HCT116 (cell line): ENCODE measurements around the gene NECTIN4.

Experiments used
- CEBPB ChIP-seq: IDR thresholded peaks from 2 replicates; pipeline ENCODE4 v1.6.1; 2012; ENCODE audit warnings: low read depth
- CTCF ChIP-seq, 3 experiments: fragments of 200-600 bp in 1 of 3; sonication (generic) in 1 of 3; IDR thresholded peaks in 2 of 3; conservative IDR thresholded peaks in 1 of 3; 2 replicates each; pipeline ENCODE4 v1.5.1; 2012 to 2017; ENCODE audit warnings: low read depth in 2 of 3, low read length in 2 of 3, antibody characterized with exemption in 1 of 3, borderline replicate concordance in 1 of 3, control low read depth in 1 of 3, mild to moderate bottlenecking in 1 of 3, mixed read lengths in 1 of 3, mixed run types in 1 of 3, moderate library complexity in 1 of 3; ENCODE audit not compliant: insufficient read depth in 1 of 3
- EZH2 ChIP-seq: fragments of 200-600 bp; sonication (generic); IDR thresholded peaks from 2 replicates; pipeline ENCODE4 v1.6.1; 2017; ENCODE audit warnings: antibody characterized with exemption, mixed run types
- JUND ChIP-seq: IDR thresholded peaks from 2 replicates; pipeline ENCODE4 v1.6.1; 2012
- POLR2AphosphoS5 ChIP-seq: IDR thresholded peaks from 2 replicates; pipeline ENCODE4 v1.6.1; 2011; ENCODE audit warnings: mild to moderate bottlenecking, low read depth, low read length, moderate library complexity
- SIN3A ChIP-seq: IDR thresholded peaks from 2 replicates; pipeline ENCODE4 v1.6.1; 2012; ENCODE audit warnings: low read depth
- TCF7L2 ChIP-seq: IDR thresholded peaks from 2 replicates; pipeline ENCODE4 v1.7.0; 2011; ENCODE audit warnings: borderline replicate concordance, inconsistent platforms; ENCODE audit not compliant: insufficient read depth, insufficient read length; ENCODE audit errors: extremely low read depth
- ZNF274 ChIP-seq: fragments of 200-500 bp; sonication (Bioruptor generic); IDR thresholded peaks from 2 replicates; pipeline ENCODE4 v1.6.1; 2014; ENCODE audit warnings: mild to moderate bottlenecking, low read depth, low read length, inconsistent platforms
- TF ChIP-seq, protein P1 (sequence below): IDR thresholded peaks from 2 replicates; pipeline ENCODE4 v1.6.1; 2012
- TF ChIP-seq, protein P2 (sequence below): IDR thresholded peaks from 2 replicates; pipeline ENCODE4 v1.6.1; 2011; ENCODE audit warnings: mild to moderate bottlenecking, low read length, moderate library complexity; ENCODE audit not compliant: insufficient replicate concordance; ENCODE audit errors: extremely low read depth

GRCh38 chr1:161096530-161096929 is 7.2 kb upstream of the NECTIN4 start:
- TF ChIP-seq SIN3A: no peak
- TF ChIP-seq POLR2AphosphoS5: no peak
- no peak for TF ChIP-seq CTCF (IDR thresholded peaks at IDR 0.05 in 2 of 3, conservative IDR thresholded peaks at IDR 0.05 in 1 of 3; ENCODE audit: borderline replicate concordance in 1 of 3, insufficient read depth in 1 of 3, low read depth in 2 of 3, low read length in 2 of 3)
- no peak for TF ChIP-seq CEBPB
- no peak for TF ChIP-seq EZH2
- TF ChIP-seq, protein P1, sequence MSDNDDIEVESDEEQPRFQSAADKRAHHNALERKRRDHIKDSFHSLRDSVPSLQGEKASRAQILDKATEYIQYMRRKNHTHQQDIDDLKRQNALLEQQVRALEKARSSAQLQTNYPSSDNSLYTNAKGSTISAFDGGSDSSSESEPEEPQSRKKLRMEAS: no peak
- TF ChIP-seq ZNF274: no peak
- TF ChIP-seq TCF7L2: no peak
- TF ChIP-seq, protein P2, sequence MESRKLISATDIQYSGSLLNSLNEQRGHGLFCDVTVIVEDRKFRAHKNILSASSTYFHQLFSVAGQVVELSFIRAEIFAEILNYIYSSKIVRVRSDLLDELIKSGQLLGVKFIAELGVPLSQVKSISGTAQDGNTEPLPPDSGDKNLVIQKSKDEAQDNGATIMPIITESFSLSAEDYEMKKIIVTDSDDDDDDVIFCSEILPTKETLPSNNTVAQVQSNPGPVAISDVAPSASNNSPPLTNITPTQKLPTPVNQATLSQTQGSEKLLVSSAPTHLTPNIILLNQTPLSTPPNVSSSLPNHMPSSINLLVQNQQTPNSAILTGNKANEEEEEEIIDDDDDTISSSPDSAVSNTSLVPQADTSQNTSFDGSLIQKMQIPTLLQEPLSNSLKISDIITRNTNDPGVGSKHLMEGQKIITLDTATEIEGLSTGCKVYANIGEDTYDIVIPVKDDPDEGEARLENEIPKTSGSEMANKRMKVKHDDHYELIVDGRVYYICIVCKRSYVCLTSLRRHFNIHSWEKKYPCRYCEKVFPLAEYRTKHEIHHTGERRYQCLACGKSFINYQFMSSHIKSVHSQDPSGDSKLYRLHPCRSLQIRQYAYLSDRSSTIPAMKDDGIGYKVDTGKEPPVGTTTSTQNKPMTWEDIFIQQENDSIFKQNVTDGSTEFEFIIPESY: no peak
- no peak for TF ChIP-seq JUND
